Activated T-helper 2 cell treated with anti-CD3 and anti-CD28 coated beads, Interferon-gamma antibody, Interleukin-2, Interleukin-4, amounts not matched to agents 10 μg/mL and 5 μg/mL and 100 μg/mL, durations not matched to agents 14 hours and 24 hours and 36 hours (primary cell): Measurements from ENCODE around the gene CC2D2A. TPM values are rescaled to one million over a fixed set of nuclear protein-coding genes. Genes with fewer than 3 reads are reported as not detected.
"Not testable (repeated sequence)": the region's sequence is repeated elsewhere in the genome, so short reads cannot be mapped to it uniquely, and the experiment has no call there.

Experiments
- DNase-seq: peaks from one replicate; pipeline ENCODE4 v3.0.0; 2021; ENCODE audit warnings: low spot score
- H3K27ac Mint-ChIP-seq: one replicate; pipeline ENCODE4 v1.8.0; 2021; ENCODE audit warnings: mixed read lengths
- H3K27me3 Mint-ChIP-seq: one replicate; pipeline ENCODE4 v1.8.0; 2021; ENCODE audit warnings: low read depth, mixed read lengths
- H3K36me3 Mint-ChIP-seq: one replicate; pipeline ENCODE4 v1.8.0; 2021; ENCODE audit warnings: low read depth, mixed read lengths
- H3K4me1 Mint-ChIP-seq: one replicate; pipeline ENCODE4 v1.8.0; 2021; ENCODE audit warnings: low read depth, mixed read lengths
- H3K4me3 Mint-ChIP-seq: one replicate; pipeline ENCODE4 v1.8.0; 2021; ENCODE audit warnings: low read depth, mild to moderate bottlenecking, moderate library complexity, mixed read lengths
- H3K9me3 Mint-ChIP-seq: one replicate; pipeline ENCODE4 v1.8.0; 2021; ENCODE audit warnings: mixed read lengths
- intact Hi-C: fragments of 100-400 bp; cut with micrococcal nuclease; formaldehyde crosslinking; loops from one replicate; pipeline ENCODE4 v1.15.1; 2023
- total RNA-seq: library from RNA; stranded (reverse); gene quantifications from 2 replicates; pipeline ENCODE4 v1.2.3, GENCODE V29; 2022

The CC2D2A gene
- total RNA-seq, 1 donor from 2014 or later, result not detected

- H3K9me3 Mint-ChIP-seq, result peaks cover 6% of the 10 kb centered on the region
- H3K4me3 Mint-ChIP-seq, result no peak overlapping the region
- no peaks in the 10 kb centered on the region for H3K36me3 Mint-ChIP-seq
- no peak for DNase-seq
- intact Hi-C loops, result no loop called here
- no peak overlapping the region for H3K27ac Mint-ChIP-seq
- H3K27me3 Mint-ChIP-seq, result peaks cover 4% of the 10 kb centered on the region
- H3K4me1 Mint-ChIP-seq, result peaks cover 2% of the 10 kb centered on the region
These were observed 32.7 kb downstream of the CC2D2A start for GRCh38 chr4:15502384-15502783.

GRCh38 chr4:15504041-15504440 is 34.4 kb downstream of the CC2D2A start:
- DNase-seq, result no peak
- H3K4me1 Mint-ChIP-seq, result peaks cover 2% of the 10 kb centered on the region

GRCh38 chr4:15506464-15506863 is 36.8 kb downstream of the CC2D2A start:
- Mint-ChIP-seq H3K4me1 (peaks cover 2% of the 10 kb centered on the region), H3K9me3 (no peaks in the 10 kb centered on the region), H3K27me3 (peaks cover under 1% of the 10 kb centered on the region), H3K36me3 (no peaks in the 10 kb centered on the region), H3K4me3 (no peak overlapping the region), H3K27ac (no peak overlapping the region)
- no peak for DNase-seq
- intact Hi-C loops, result no loop called here

More at GRCh38 chr4:15504041-15504440, 34.4 kb downstream of the CC2D2A start:
- Mint-ChIP-seq H3K27ac (no peak overlapping the region), H3K9me3 (no peaks in the 10 kb centered on the region), H3K36me3 (no peaks in the 10 kb centered on the region), H3K4me3 (no peak overlapping the region), H3K27me3 (peaks cover 4% of the 10 kb centered on the region)
- intact Hi-C loops, result no loop called here

- H3K27ac Mint-ChIP-seq, result no peak overlapping the region
- H3K4me1 Mint-ChIP-seq, result peaks cover 2% of the 10 kb centered on the region
- H3K27me3 Mint-ChIP-seq, result no peaks in the 10 kb centered on the region
- H3K4me3 Mint-ChIP-seq, result no peak overlapping the region
- DNase-seq, result no peak
- intact Hi-C loops, result no loop called here
- H3K9me3 Mint-ChIP-seq, result no peaks in the 10 kb centered on the region
- H3K36me3 Mint-ChIP-seq, result no peaks in the 10 kb centered on the region
These were observed 38.0 kb downstream of the CC2D2A start for GRCh38 chr4:15507679-15508078.

- intact Hi-C loops, result no loop called here
- no peaks in the 10 kb centered on the region for H3K36me3 Mint-ChIP-seq
- H3K27ac Mint-ChIP-seq, result no peak overlapping the region
- no peaks in the 10 kb centered on the region for H3K9me3 Mint-ChIP-seq
- no peak for DNase-seq
- H3K27me3 Mint-ChIP-seq, result no peaks in the 10 kb centered on the region
- H3K4me3 Mint-ChIP-seq, result no peak overlapping the region
- peaks cover 4% of the 10 kb centered on the region for H3K4me1 Mint-ChIP-seq
These were observed 41.3 kb downstream of the CC2D2A start for GRCh38 chr4:15510961-15511360.

- H3K27ac Mint-ChIP-seq, result no peak overlapping the region
- no peaks in the 10 kb centered on the region for H3K27me3 Mint-ChIP-seq
- no peaks in the 10 kb centered on the region for H3K36me3 Mint-ChIP-seq
- no peak overlapping the region for H3K4me3 Mint-ChIP-seq
- intact Hi-C loops, result no loop called here
- DNase-seq, result no peak
- H3K4me1 Mint-ChIP-seq, result peaks cover 2% of the 10 kb centered on the region
- H3K9me3 Mint-ChIP-seq, result no peaks in the 10 kb centered on the region
These were observed 43.9 kb downstream of the CC2D2A start for GRCh38 chr4:15513545-15513944.

- intact Hi-C loops, result no loop called here
- no peak for DNase-seq
These were observed 45.4 kb downstream of the CC2D2A start for GRCh38 chr4:15515106-15515505.

GRCh38 chr4:15516494-15516893 is 46.8 kb downstream of the CC2D2A start:
- Mint-ChIP-seq H3K9me3 (peaks cover 7% of the 10 kb centered on the region), H3K4me3 (no peak overlapping the region), H3K27me3 (no peaks in the 10 kb centered on the region), H3K4me1 (peaks cover 2% of the 10 kb centered on the region), H3K36me3 (peaks cover 6% of the 10 kb centered on the region), H3K27ac (no peak overlapping the region)
- DNase-seq, result no peak
- intact Hi-C loops, result no loop called here

More at GRCh38 chr4:15515106-15515505, 45.4 kb downstream of the CC2D2A start:
- H3K9me3 Mint-ChIP-seq, result peaks cover 7% of the 10 kb centered on the region
- H3K4me3 Mint-ChIP-seq, result no peak overlapping the region
- H3K27me3 Mint-ChIP-seq, result no peaks in the 10 kb centered on the region
- peaks cover 2% of the 10 kb centered on the region for H3K4me1 Mint-ChIP-seq
- H3K36me3 Mint-ChIP-seq, result peaks cover 6% of the 10 kb centered on the region
- no peak overlapping the region for H3K27ac Mint-ChIP-seq

GRCh38 chr4:15517681-15518080 is 48.0 kb downstream of the CC2D2A start:
- H3K4me1 Mint-ChIP-seq, intact Hi-C loops, H3K27me3 Mint-ChIP-seq, H3K27ac Mint-ChIP-seq, H3K9me3 Mint-ChIP-seq, H3K36me3 Mint-ChIP-seq, DNase-seq, H3K4me3 Mint-ChIP-seq: not testable (repeated sequence)

- H3K4me1 Mint-ChIP-seq, result no peaks in the 10 kb centered on the region
- H3K27me3 Mint-ChIP-seq, result no peaks in the 10 kb centered on the region
- intact Hi-C loops, result no loop called here
- no peak overlapping the region for H3K27ac Mint-ChIP-seq
- H3K4me3 Mint-ChIP-seq, result no peak overlapping the region
- H3K9me3 Mint-ChIP-seq, result peaks cover 7% of the 10 kb centered on the region
- DNase-seq, result no peak
- H3K36me3 Mint-ChIP-seq, result peaks cover 6% of the 10 kb centered on the region
These were observed 51.9 kb downstream of the CC2D2A start for GRCh38 chr4:15521442-15522039.

GRCh38 chr4:15525080-15525479 is 55.4 kb downstream of the CC2D2A start:
- no peaks in the 10 kb centered on the region for H3K27me3 Mint-ChIP-seq
- no peaks in the 10 kb centered on the region for H3K36me3 Mint-ChIP-seq
- DNase-seq, result no peak
- intact Hi-C loops, result no loop called here
- H3K4me1 Mint-ChIP-seq, result no peaks in the 10 kb centered on the region
- H3K27ac Mint-ChIP-seq, result no peak overlapping the region
- no peak overlapping the region for H3K4me3 Mint-ChIP-seq
- no peaks in the 10 kb centered on the region for H3K9me3 Mint-ChIP-seq

- intact Hi-C loops, result no loop called here
- Mint-ChIP-seq H3K27me3 (no peaks in the 10 kb centered on the region), H3K36me3 (no peaks in the 10 kb centered on the region), H3K9me3 (no peaks in the 10 kb centered on the region), H3K27ac (no peak overlapping the region), H3K4me1 (no peaks in the 10 kb centered on the region), H3K4me3 (no peak overlapping the region)
- no peak for DNase-seq
These were observed 57.4 kb downstream of the CC2D2A start for GRCh38 chr4:15526924-15527592.

- DNase-seq, result no peak
- intact Hi-C loops, result no loop called here
- no peaks in the 10 kb centered on the region for H3K27me3 Mint-ChIP-seq
- H3K27ac Mint-ChIP-seq, result no peak overlapping the region
- H3K4me3 Mint-ChIP-seq, result no peak overlapping the region
- no peaks in the 10 kb centered on the region for H3K36me3 Mint-ChIP-seq
- no peaks in the 10 kb centered on the region for H3K9me3 Mint-ChIP-seq
- no peaks in the 10 kb centered on the region for H3K4me1 Mint-ChIP-seq
These were observed 62.1 kb downstream of the CC2D2A start for GRCh38 chr4:15531792-15532191.
